Mucosa of stomach (tissue), 1 donor: ENCODE results near the gene EMSY.
"Not testable (repeated sequence)": the region's sequence is repeated elsewhere in the genome, so short reads cannot be mapped to it uniquely, and the experiment has no call there.

Experiments
- H3K27me3 ChIP-seq: one replicate; pipeline ENCODE4 v1.7.0; 2013; ENCODE audit warnings: mild to moderate bottlenecking, low read length; ENCODE audit not compliant: control insufficient read depth, insufficient read depth
- H3K36me3 ChIP-seq: one replicate; pipeline ENCODE4 v1.7.0; 2013; ENCODE audit warnings: low read length; ENCODE audit not compliant: control insufficient read depth, insufficient read depth
- H3K4me1 ChIP-seq: one replicate; pipeline ENCODE4 v1.7.0; 2013; ENCODE audit warnings: mild to moderate bottlenecking, low read length; ENCODE audit not compliant: control insufficient read depth, insufficient read depth
- H3K4me3 ChIP-seq: one replicate; pipeline ENCODE4 v1.7.0; 2013; ENCODE audit warnings: low read length
- H3K9ac ChIP-seq: one replicate; pipeline ENCODE4 v1.7.0; 2013; ENCODE audit warnings: mild to moderate bottlenecking, low read length, moderate library complexity
- H3K9me3 ChIP-seq: one replicate; pipeline ENCODE4 v1.7.0; 2013; ENCODE audit warnings: mild to moderate bottlenecking, low read length, moderate library complexity; ENCODE audit not compliant: control insufficient read depth
- donor health status: Pancreatic carcinoma.

EMSY gene

DNA sequence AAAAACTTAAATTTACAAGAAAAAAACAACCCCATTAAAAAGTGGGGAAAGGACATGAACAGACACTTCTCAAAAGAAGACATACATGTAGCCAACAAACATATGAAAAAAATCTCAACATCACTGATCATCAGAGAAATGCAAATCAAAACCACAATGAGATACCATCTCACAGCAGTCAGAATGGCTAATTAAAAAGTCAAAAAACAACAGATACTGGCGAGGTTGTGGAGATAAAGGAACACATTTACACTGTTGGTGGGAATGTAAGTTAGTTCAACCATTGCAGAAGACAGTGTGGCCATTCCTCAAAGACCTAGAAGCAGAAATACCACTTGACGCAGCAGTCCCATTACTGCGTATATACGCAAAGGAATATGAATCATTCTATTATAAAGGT lies 150.3 kb downstream of the EMSY start:
- not testable (repeated sequence) for H3K27me3 ChIP-seq, H3K9me3 ChIP-seq, H3K9ac ChIP-seq, H3K4me3 ChIP-seq, H3K36me3 ChIP-seq
- H3K4me1 ChIP-seq: peaks cover 25% of the 10 kb centered on the region

DNA sequence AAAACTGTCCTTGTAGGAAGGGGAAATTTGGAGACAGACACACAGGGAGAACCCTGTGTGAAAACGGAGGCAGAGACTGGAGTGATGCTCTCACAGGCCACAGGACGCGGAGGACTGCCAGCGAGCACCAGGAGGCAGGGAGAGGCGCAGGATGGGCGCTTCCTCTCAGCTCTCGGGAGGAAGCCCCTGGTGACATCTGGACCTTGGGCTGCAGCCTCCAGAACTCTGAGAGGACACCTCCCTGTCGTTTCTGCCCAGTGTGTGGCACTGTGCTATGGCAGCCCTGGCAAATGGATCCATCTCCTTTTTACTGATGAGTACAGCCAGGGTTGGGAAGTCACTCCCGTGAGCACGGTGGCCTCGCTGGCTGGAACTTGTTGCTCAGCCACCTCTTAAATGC lies 151.8 kb downstream of the EMSY start:
- no peak overlapping the region for H3K9ac ChIP-seq
- H3K9me3 ChIP-seq: no peaks in the 10 kb centered on the region
- no peaks in the 10 kb centered on the region for H3K36me3 ChIP-seq
- H3K27me3 ChIP-seq: no peaks in the 10 kb centered on the region
- H3K4me3 ChIP-seq: no peak overlapping the region
- H3K4me1 ChIP-seq: peaks cover 14% of the 10 kb centered on the region

DNA sequence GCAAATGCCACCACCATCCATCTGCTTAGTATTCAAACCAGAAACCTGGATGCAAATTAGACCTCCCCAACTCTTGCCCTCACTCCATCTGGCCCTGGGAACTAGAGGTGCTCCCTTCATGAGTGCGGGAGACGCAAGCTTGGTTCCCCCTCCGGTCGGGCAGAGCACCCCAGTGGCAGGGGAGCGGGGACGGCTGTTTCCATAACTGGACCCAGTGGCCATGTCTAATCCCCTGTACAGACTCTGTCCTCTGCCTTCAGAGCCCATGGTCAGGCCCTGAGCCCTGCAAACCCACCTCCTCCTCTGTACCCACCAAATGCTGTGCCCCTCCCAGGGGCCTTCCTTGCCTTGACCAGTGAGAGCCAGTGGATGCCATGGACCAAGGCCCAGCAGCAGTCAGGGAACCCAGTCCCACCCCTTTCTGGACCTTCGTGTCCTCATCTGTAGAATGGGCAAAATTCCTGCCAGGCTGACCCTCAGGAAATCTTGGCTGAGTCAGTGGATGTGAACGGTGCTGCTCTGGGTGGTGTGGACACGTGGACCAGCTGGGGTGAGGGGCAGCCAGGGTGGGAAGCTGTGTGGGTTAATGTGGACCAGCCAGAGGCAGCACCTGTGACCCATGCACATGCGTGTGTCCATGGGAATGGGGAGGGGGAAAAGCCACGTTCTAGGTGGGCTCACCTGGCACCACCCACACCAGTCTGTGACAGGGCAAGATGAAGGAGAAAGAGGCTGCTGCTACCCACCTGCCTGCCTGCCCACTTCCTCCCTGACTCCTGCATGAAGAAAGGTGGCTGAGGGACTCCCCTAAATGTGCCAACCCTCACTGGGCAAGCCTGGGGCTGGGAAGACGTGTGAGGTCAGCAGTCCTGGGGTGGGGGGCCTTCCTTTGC lies 153.0 kb downstream of the EMSY start:
- no peak overlapping the region for H3K4me3 ChIP-seq
- H3K9ac ChIP-seq: no peak overlapping the region
- no peaks in the 10 kb centered on the region for H3K27me3 ChIP-seq
- H3K9me3 ChIP-seq: no peaks in the 10 kb centered on the region
- peaks cover 15% of the 10 kb centered on the region for H3K4me1 ChIP-seq
- H3K36me3 ChIP-seq: no peaks in the 10 kb centered on the region

DNA sequence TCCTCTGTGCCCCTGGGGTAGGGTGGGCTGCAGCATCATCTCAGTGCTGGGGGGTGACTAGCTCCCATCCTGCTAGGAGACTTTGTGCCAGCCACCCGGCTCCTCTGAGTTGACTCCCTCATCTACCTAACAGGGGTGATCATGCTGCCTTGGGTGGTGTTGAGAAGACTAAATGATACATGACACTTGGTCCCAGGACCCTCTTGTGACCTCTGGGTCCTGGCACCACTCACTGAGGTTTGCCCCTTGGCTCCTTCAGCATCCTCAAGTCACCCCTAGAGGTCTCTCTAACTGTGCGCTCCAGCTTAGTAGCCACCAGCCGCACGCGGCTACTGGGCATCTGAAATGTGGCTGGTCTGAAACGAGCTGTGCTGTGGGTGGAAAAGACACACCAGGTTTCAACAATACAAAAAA lies 153.6 kb downstream of the EMSY start:
- H3K4me1 ChIP-seq: peaks cover 21% of the 10 kb centered on the region
- H3K9me3 ChIP-seq: no peaks in the 10 kb centered on the region

DNA sequence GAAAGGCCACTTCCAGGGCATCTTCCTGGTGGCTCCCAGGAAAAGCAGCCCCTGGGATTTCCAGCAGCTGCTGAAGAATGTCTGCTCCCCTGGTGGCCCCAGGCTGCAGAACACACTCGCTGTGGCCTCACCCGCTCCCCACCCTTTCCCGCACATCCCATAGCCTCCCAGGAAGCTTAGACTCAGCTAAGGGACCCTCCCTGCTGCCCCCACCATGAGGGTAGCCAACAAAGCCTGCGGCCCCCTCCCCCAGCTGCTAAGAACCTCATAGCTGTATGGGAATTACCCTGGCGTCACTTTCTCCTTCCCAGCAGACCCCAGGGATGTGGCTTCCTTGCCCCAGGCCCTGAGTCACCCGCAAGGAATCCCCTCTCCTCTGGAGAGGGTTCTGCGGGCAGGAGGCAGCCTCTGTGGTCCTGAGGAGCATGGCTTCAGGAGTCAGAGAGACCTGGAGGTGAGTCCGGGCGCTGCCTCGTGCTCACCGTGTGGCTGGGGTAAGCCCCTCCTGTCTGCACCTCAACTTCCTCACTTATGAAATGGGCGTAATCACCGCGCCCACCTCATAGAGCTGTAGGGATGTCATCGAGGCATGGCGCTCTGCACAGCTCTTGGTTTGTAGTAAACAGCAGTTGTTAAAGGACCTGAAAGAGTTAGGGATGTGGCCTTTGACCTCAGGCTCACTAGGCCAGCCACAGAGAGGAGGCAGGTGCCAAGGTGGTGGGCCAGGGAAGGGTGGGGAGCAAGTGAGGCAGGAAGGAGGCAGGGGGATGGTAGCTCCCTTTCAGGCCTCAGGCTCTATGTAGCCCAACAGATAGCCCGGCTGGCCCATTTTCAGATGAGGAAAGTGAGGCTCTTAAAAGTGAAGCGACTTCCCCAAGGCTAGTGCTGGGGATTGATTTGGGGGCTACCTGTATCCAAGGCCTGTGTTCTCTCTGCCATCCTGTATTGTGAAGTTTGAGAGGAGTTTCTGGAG lies 154.5 kb downstream of the EMSY start:
- Histone ChIP-seq H3K9ac (no peak overlapping the region), H3K4me3 (no peak overlapping the region), H3K36me3 (no peaks in the 10 kb centered on the region), H3K27me3 (no peaks in the 10 kb centered on the region), H3K4me1 (peaks cover 22% of the 10 kb centered on the region), H3K9me3 (no peaks in the 10 kb centered on the region)

More for the DNA sequence above, 153.6 kb downstream of the EMSY start:
- no peaks in the 10 kb centered on the region for H3K27me3 ChIP-seq
- H3K36me3 ChIP-seq: no peaks in the 10 kb centered on the region
- H3K4me3 ChIP-seq: no peak overlapping the region
- H3K9ac ChIP-seq: no peak overlapping the region

DNA sequence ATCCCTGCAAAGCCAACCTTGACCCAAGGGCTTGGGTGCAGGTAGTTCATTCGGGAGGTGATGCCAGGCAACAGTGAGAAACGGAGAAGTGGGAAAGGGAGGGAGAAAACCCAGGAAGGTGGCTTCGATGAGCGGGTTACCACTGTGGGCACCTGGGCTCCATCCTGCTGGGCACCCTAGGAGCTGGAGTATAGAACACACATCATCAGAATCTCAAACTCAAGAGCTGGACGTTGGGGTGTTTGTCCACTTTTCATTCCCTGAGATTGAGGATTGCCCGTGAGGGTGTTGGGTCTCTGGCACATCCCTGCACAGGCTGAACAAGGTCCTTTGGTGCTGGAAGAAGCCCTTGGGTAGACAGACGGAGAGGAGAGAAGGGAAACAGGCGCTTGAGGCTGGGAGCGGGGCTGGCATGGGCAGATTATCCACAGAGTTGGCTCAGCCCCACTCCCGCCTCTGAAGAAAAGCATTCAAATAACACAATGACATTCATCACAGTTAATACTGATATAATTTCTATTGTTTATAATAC lies 155.4 kb downstream of the EMSY start:
- H3K4me3 ChIP-seq: no peak overlapping the region
- H3K27me3 ChIP-seq: no peaks in the 10 kb centered on the region
- H3K9ac ChIP-seq: no peak overlapping the region
- no peaks in the 10 kb centered on the region for H3K9me3 ChIP-seq
- H3K36me3 ChIP-seq: no peaks in the 10 kb centered on the region
- peaks cover 22% of the 10 kb centered on the region for H3K4me1 ChIP-seq

DNA sequence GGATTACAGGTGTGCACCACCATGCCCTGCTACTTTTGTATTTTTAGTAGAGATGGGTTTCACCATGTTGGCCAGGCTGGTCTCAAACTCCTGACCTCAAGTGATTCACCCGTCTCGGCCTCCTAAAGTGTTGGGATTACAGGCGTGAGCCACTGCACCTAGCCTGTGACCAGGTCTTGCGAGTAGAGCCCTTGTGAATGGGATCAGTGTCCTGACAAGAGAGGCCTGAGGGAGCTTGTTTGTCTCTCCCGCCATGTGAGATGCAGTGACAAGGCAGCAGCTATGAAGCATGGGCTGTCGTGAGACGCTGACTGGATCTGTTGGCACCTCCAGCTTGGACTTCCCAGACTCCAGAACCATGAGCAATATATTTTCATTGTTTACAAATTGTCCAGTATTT lies 156.5 kb downstream of the EMSY start:
- no peaks in the 10 kb centered on the region for H3K36me3 ChIP-seq
- H3K27me3 ChIP-seq: no peaks in the 10 kb centered on the region
- peaks cover 22% of the 10 kb centered on the region for H3K4me1 ChIP-seq
- H3K9ac ChIP-seq: no peak overlapping the region
- no peaks in the 10 kb centered on the region for H3K9me3 ChIP-seq
- no peak overlapping the region for H3K4me3 ChIP-seq

DNA sequence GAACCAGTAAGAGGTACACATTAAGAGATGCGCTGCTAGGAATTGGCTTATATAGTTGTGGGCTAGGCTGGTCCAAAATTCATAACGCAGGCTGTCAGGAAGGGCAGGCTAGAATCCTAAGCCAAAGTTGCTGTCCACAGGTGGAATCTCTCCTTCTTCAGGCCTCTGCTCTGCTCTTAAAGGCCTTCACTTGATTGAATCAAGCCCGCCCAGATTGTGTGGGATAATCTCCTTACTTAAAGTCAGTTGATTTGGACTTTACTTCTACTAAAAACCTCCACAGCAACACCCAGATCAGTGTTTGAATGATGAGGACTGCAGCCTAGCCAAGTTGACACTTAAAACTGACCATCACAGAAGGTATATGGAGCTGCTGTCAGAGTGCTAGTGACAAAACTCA lies 156.9 kb downstream of the EMSY start:
- no peaks in the 10 kb centered on the region for H3K27me3 ChIP-seq
- peaks cover 22% of the 10 kb centered on the region for H3K4me1 ChIP-seq
- no peaks in the 10 kb centered on the region for H3K36me3 ChIP-seq
- no peaks in the 10 kb centered on the region for H3K9me3 ChIP-seq
- no peak overlapping the region for H3K4me3 ChIP-seq
- H3K9ac ChIP-seq: no peak overlapping the region

DNA sequence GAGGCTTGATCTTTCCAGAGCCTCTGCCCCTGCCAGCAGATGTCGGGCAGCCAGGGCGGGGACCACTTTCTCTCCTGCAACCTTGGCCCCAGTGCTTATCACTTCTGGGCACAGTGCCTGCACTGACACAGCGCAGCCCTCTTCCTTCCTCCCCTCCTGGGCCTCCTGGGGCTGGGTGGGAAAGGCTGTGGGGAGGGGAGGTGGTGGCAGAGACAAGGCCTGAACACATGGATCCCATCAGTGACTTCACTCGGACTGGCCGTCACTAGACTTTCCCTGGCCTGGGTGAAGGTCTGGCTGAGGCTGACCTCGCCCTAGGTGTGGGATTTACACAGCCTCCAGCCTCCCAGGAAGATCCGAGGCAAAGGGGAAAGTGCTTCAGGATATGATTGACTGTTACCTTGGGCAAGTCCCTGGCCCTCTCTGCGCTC lies 157.6 kb downstream of the EMSY start:
- Histone ChIP-seq H3K4me3 (no peak overlapping the region), H3K4me1 (peaks cover 22% of the 10 kb centered on the region), H3K27me3 (no peaks in the 10 kb centered on the region), H3K36me3 (no peaks in the 10 kb centered on the region), H3K9ac (no peak overlapping the region), H3K9me3 (no peaks in the 10 kb centered on the region)
